ENCODE measurements around the gene FAM124A.
"Not testable (repeated sequence)": the region's sequence is repeated elsewhere in the genome, so short reads cannot be mapped to it uniquely, and the experiment has no call there.

FAM124A gene

GRCh38 chr13:51276636-51277035 lies 54.4 kb downstream of the FAM124A start:
- TF ChIP-seq MAX (IDR thresholded peaks at IDR 0.05; ENCODE audit: low read depth, low read length) (no peak), MYC (IDR thresholded peaks at IDR 0.05; ENCODE audit: low read depth, low read length) (no peak), POLR2A (IDR thresholded peaks at IDR 0.05; ENCODE audit: extremely low read depth, insufficient read length) (no peak), CTCF (IDR thresholded peaks at IDR 0.05; ENCODE audit: low read depth, low read length) (no peak)
- no peak overlapping the region for H3K4me3 ChIP-seq (ENCODE audit: low read depth, low read length)
- DNase-seq (ENCODE audit: low read depth) = no peak

GRCh38 chr13:51277928-51278327 lies 55.7 kb downstream of the FAM124A start:
- no peak overlapping the region for H3K4me3 ChIP-seq (ENCODE audit: low read depth, low read length)
- no peak for DNase-seq (ENCODE audit: low read depth)
- TF ChIP-seq MYC (IDR thresholded peaks at IDR 0.05; ENCODE audit: low read depth, low read length) = no peak
- no peak for TF ChIP-seq CTCF (IDR thresholded peaks at IDR 0.05; ENCODE audit: low read depth, low read length)
- TF ChIP-seq MAX (IDR thresholded peaks at IDR 0.05; ENCODE audit: low read depth, low read length) = no peak
- TF ChIP-seq POLR2A (IDR thresholded peaks at IDR 0.05; ENCODE audit: extremely low read depth, insufficient read length) = no peak

GRCh38 chr13:51278426-51279130 lies 56.4 kb downstream of the FAM124A start:
- no peak for DNase-seq (ENCODE audit: low read depth)
- H3K4me3 ChIP-seq (ENCODE audit: low read depth, low read length) = no peak overlapping the region
- no peak for TF ChIP-seq POLR2A (IDR thresholded peaks at IDR 0.05; ENCODE audit: extremely low read depth, insufficient read length)

- TF ChIP-seq MYC (IDR thresholded peaks at IDR 0.05; ENCODE audit: low read depth, low read length) = no peak
- TF ChIP-seq CTCF (IDR thresholded peaks at IDR 0.05; ENCODE audit: low read depth, low read length) = no peak
- TF ChIP-seq MAX (IDR thresholded peaks at IDR 0.05; ENCODE audit: low read depth, low read length) = no peak
- TF ChIP-seq POLR2A (IDR thresholded peaks at IDR 0.05; ENCODE audit: extremely low read depth, insufficient read length) = no peak
- DNase-seq (ENCODE audit: low read depth) = no peak
- no peak overlapping the region for H3K4me3 ChIP-seq (ENCODE audit: low read depth, low read length)
These were observed 58.3 kb downstream of the FAM124A start for GRCh38 chr13:51280379-51280940.

- no peak for DNase-seq (ENCODE audit: low read depth)
- H3K4me3 ChIP-seq (ENCODE audit: low read depth, low read length) = no peak overlapping the region
- no peak for TF ChIP-seq MAX (IDR thresholded peaks at IDR 0.05; ENCODE audit: low read depth, low read length)
- TF ChIP-seq MYC (IDR thresholded peaks at IDR 0.05; ENCODE audit: low read depth, low read length) = no peak
- TF ChIP-seq CTCF (IDR thresholded peaks at IDR 0.05; ENCODE audit: low read depth, low read length) = no peak
- TF ChIP-seq POLR2A (IDR thresholded peaks at IDR 0.05; ENCODE audit: extremely low read depth, insufficient read length) = no peak
These were observed 60.1 kb downstream of the FAM124A start for GRCh38 chr13:51282322-51282721.

GRCh38 chr13:51282923-51283322 lies 60.7 kb downstream of the FAM124A start:
- not testable (repeated sequence) for H3K4me3 ChIP-seq (ENCODE audit: low read depth, low read length); DNase-seq (ENCODE audit: low read depth)

GRCh38 chr13:51283371-51283770 lies 61.2 kb downstream of the FAM124A start:
- no peak overlapping the region for H3K4me3 ChIP-seq (ENCODE audit: low read depth, low read length)
- TF ChIP-seq CTCF (IDR thresholded peaks at IDR 0.05; ENCODE audit: low read depth, low read length) = no peak
- TF ChIP-seq MYC (IDR thresholded peaks at IDR 0.05; ENCODE audit: low read depth, low read length) = no peak
- no peak for TF ChIP-seq MAX (IDR thresholded peaks at IDR 0.05; ENCODE audit: low read depth, low read length)
- TF ChIP-seq POLR2A (IDR thresholded peaks at IDR 0.05; ENCODE audit: extremely low read depth, insufficient read length) = no peak
- no peak for DNase-seq (ENCODE audit: low read depth)
